Common myeloid progenitor, CD34-positive (primary cell): ENCODE results near the gene SFMBT1.

ENCODE experiments used
- CTCF ChIA-PET: fragments of 350-600 bp; sonication (Branson Sonifier 250); formaldehyde crosslinking; loops from one replicate; lab custom pipeline; 2021; ENCODE audit warnings: antibody characterized with exemption; lab: Charles Lee
- POLR2A ChIA-PET: fragments of 350-600 bp; sonication (Branson Sonifier 250); formaldehyde crosslinking; loops from one replicate; lab custom pipeline; 2021; ENCODE audit warnings: antibody characterized with exemption; lab: Charles Lee
- DNase-seq, 3 donors: peaks; one replicate each; pipeline versions ENCODE4 v3.0.0 to v3.0.0-alpha.2; 2013
- H3K27ac ChIP-seq, 2 experiments: 1 replicate in 1 of 2; 2 replicates in 1 of 2; pipeline ENCODE4 v1.7.0; 2013; ENCODE audit warnings: inconsistent platforms in 2 of 2, low read length in 2 of 2, mild to moderate bottlenecking in 2 of 2, low read depth in 1 of 2, moderate library complexity in 1 of 2; ENCODE audit not compliant: severe bottlenecking in 2 of 2, insufficient read depth in 1 of 2, poor library complexity in 1 of 2
- H3K27me3 ChIP-seq, 5 experiments: replicated peaks in 2 of 5; 1 replicate in 3 of 5; 2 replicates in 2 of 5; pipeline versions ENCODE4 v1.6.1 to v1.7.0; 2013; ENCODE audit warnings: low read length in 4 of 5, mild to moderate bottlenecking in 2 of 5, moderate library complexity in 2 of 5, inconsistent platforms in 1 of 5; ENCODE audit not compliant: insufficient read depth in 5 of 5, control insufficient read depth in 4 of 5
- H3K36me3 ChIP-seq, 4 experiments: 1 replicate in 2 of 4; 2 replicates in 2 of 4; pipeline versions ENCODE4 v1.6.1 to v1.7.0; 2013; ENCODE audit warnings: low read length in 3 of 4, control low read depth in 1 of 4, mild to moderate bottlenecking in 1 of 4; ENCODE audit not compliant: control insufficient read depth in 4 of 4, insufficient read depth in 4 of 4
- H3K4me1 ChIP-seq, 4 experiments: 1 replicate in 3 of 4; 2 replicates in 1 of 4; pipeline versions ENCODE4 v1.6.1 to v1.7.1; 2013; ENCODE audit warnings: low read length in 3 of 4, mild to moderate bottlenecking in 3 of 4, control low read depth in 1 of 4, inconsistent platforms in 1 of 4, moderate library complexity in 1 of 4; ENCODE audit not compliant: control insufficient read depth in 4 of 4, insufficient read depth in 4 of 4; ENCODE audit errors: control extremely low read depth in 1 of 4
- H3K4me3 ChIP-seq, 7 experiments: 1 replicate in 4 of 7; 2 replicates in 3 of 7; pipeline versions ENCODE4 v1.5.1 to v1.7.0; 2013; ENCODE audit warnings: mild to moderate bottlenecking in 7 of 7, low read length in 6 of 7, moderate library complexity in 6 of 7, inconsistent platforms in 2 of 7, low read depth in 2 of 7, control low read depth in 1 of 7; ENCODE audit not compliant: insufficient read depth in 4 of 7, control insufficient read depth in 1 of 7; ENCODE audit errors: extremely low read depth in 1 of 7
- H3K9me3 ChIP-seq, 5 experiments: 1 replicate in 4 of 5; 2 replicates in 1 of 5; pipeline versions ENCODE4 v1.6.1 to v1.7.1; 2013; ENCODE audit warnings: low read length in 4 of 5, mild to moderate bottlenecking in 2 of 5, inconsistent platforms in 1 of 5, low read depth in 1 of 5, moderate library complexity in 1 of 5; ENCODE audit not compliant: control insufficient read depth in 4 of 5, insufficient read depth in 2 of 5; ENCODE audit errors: control extremely low read depth in 1 of 5
- WGBS: methylation state at CpG from one replicate; pipeline ENCODE4 v1.1.5; 2013; ENCODE audit not compliant: insufficient coverage; 5-methylcytosine and 5-hydroxymethylcytosine counted together

SFMBT1 gene

GRCh38 chr3:52959773-52960172, 86.1 kb downstream of the SFMBT1 start:
- Histone ChIP-seq H3K27ac (no peak overlapping the region), H3K4me3 (no peak overlapping the region), H3K9me3 (no peaks in the 10 kb centered on the region), H3K27me3 (no peaks in the 10 kb centered on the region), H3K36me3 (no peaks in the 10 kb centered on the region), H3K4me1 (no peaks in the 10 kb centered on the region)
- no peak for DNase-seq
- ChIA-PET POLR2A (no interaction called here), CTCF (no interaction called here)
- WGBS: no CpG with 5 or more reads among the region's 2 CpGs

- no peak overlapping the region for H3K4me3 ChIP-seq
- CTCF ChIA-PET: interaction anchor here (1.7 kb wide), 1 partner anchor 89 kb away, joined by 7 read pairs; no protein-coding TSS in a partner anchor
- no peak for DNase-seq
- no peak overlapping the region for H3K27ac ChIP-seq
- POLR2A ChIA-PET: no interaction called here
- no peaks in the 10 kb centered on the region for H3K36me3 ChIP-seq
- H3K27me3 ChIP-seq: peaks cover 0 to 6% (median 0%) of the 10 kb centered on the region in 5 experiments
- no peaks in the 10 kb centered on the region for H3K4me1 ChIP-seq
- no peaks in the 10 kb centered on the region for H3K9me3 ChIP-seq
Observed at GRCh38 chr3:52939600-52939999, 106.3 kb downstream of the SFMBT1 start.

DNA sequence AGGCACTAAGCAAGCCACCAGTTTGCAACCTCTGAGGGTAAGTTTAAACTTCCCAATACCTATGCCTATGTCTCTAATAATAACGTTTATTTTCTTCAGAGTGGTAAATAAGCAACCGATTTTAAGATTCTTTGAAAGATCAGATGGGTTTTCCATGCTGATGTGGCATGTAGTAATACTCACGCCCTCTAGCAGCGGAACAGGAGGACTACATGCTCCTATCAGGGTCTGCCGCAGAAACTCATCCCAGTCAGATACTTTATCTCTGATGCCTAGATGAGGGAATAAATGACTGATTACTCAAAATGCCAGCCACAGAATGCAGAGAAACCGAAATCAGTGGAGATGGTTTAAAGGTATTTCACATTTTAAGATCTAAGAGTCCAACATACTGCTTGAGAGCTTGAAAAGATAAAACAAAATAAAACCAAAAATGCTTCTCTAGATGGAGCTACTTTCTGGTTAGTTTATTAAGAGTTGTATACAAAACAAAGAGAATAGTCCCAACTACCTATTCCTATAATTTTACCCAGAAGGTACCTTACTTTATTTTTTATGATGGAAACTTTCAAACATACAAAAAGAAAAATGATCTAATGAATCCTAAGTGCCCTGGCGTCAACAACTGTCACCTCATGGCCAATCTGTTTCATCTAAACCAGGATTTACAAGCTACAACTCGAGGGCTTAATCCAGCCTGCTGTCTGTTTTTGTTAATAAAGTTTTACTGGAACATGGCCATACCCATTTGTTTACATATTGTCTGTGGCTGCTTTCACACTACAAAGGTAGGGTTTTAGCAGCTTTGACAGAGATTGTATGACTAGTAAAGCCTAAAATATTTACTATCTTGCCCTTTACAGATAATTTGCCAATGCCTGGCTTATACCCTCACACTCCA, 111.0 kb downstream of the SFMBT1 start:
- H3K27ac ChIP-seq: no peak overlapping the region
- H3K4me3 ChIP-seq: no peak overlapping the region
- DNase-seq: peak; percentile 58 to 70 (median 68)
- H3K36me3 ChIP-seq: no peaks in the 10 kb centered on the region
- no peaks in the 10 kb centered on the region for H3K4me1 ChIP-seq
- ChIA-PET POLR2A (no interaction called here), CTCF (interaction anchor here (0.6 to 4.2 kb wide), 13 partner anchors 9 to 193 kb away, joined by 3 to 22 read pairs (median 3); no protein-coding TSS in a partner anchor)
- 20% methylated on average over 5 of the region's 8 CpGs for WGBS
- H3K9me3 ChIP-seq: no peaks in the 10 kb centered on the region
- peaks cover 0 to 6% (median 0%) of the 10 kb centered on the region in 5 experiments for H3K27me3 ChIP-seq

- POLR2A ChIA-PET: no interaction called here
- H3K4me1 ChIP-seq: no peaks in the 10 kb centered on the region
- CTCF ChIA-PET: interaction anchor here (0.9 to 1.6 kb wide), 7 partner anchors 10 to 98 kb away, joined by 3 to 7 read pairs (median 4); no protein-coding TSS in a partner anchor
- 100% methylated on average over 2 of the region's 2 CpGs for WGBS
- H3K4me3 ChIP-seq: no peak overlapping the region
- no peaks in the 10 kb centered on the region for H3K9me3 ChIP-seq
- peak in 1 of 3 donors; percentile 31 for DNase-seq
- peaks cover 0 to 2% (median 0%) of the 10 kb centered on the region in 4 experiments for H3K36me3 ChIP-seq
- H3K27me3 ChIP-seq: peaks cover 0 to 6% (median 0%) of the 10 kb centered on the region in 5 experiments
- no peak overlapping the region for H3K27ac ChIP-seq
Observed at GRCh38 chr3:52931889-52932288, 114.0 kb downstream of the SFMBT1 start.

GRCh38 chr3:52931328-52931727, 114.5 kb downstream of the SFMBT1 start:
- DNase-seq: no peak
- WGBS: 97% methylated on average over 4 of the region's 6 CpGs
- ChIA-PET POLR2A (no interaction called here), CTCF (interaction anchor here (1.0 to 1.6 kb wide), 7 partner anchors 9 to 98 kb away, joined by 3 to 7 read pairs (median 4); no protein-coding TSS in a partner anchor)
- peaks cover 0 to 6% (median 0%) of the 10 kb centered on the region in 5 experiments for H3K27me3 ChIP-seq
- H3K9me3 ChIP-seq: no peaks in the 10 kb centered on the region
- H3K36me3 ChIP-seq: peaks cover 0 to 2% (median 0%) of the 10 kb centered on the region in 4 experiments
- no peak overlapping the region for H3K27ac ChIP-seq
- no peak overlapping the region for H3K4me3 ChIP-seq
- H3K4me1 ChIP-seq: no peaks in the 10 kb centered on the region

DNA sequence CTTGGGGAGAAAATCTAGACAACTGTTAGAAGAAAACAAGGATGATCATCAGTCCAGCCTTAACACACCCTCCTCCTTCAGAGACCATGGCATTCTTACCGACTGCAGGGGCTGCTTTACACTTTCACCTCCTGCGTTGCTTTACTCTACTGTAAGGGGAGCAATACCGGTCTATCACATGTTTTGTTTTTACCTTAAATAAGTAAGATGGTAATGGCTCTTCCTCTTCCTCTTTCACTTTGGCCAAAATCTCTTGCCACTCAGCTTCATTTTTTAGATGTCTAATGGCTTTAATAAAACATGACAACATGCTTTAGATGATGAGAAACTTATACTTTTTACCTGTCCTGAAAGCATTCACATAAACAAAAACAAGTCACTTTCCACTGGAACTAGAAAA, 115.1 kb downstream of the SFMBT1 start:
- POLR2A ChIA-PET: no interaction called here
- Histone ChIP-seq H3K27me3 (peaks cover 0 to 6% (median 0%) of the 10 kb centered on the region in 5 experiments), H3K4me3 (no peak overlapping the region), H3K36me3 (peaks cover 0 to 2% (median 0%) of the 10 kb centered on the region in 4 experiments), H3K4me1 (peaks cover 0 to 3% (median 0%) of the 10 kb centered on the region in 4 experiments), H3K9me3 (no peaks in the 10 kb centered on the region), H3K27ac (no peak overlapping the region)
- DNase-seq: no peak
- CTCF ChIA-PET: interaction anchor here (1.0 to 1.6 kb wide), 4 partner anchors 11 to 77 kb away, joined by 3 to 4 read pairs (median 3); no protein-coding TSS in a partner anchor
- no CpG with 5 or more reads among the region's 3 CpGs for WGBS

- ChIA-PET CTCF (interaction anchor here (0.9 to 1.9 kb wide), 9 partner anchors 8 to 208 kb away, joined by 3 to 7 read pairs (median 4); no protein-coding TSS in a partner anchor), POLR2A (no interaction called here)
- Histone ChIP-seq H3K4me1 (peaks cover 0 to 8% (median 0%) of the 10 kb centered on the region in 4 experiments), H3K9me3 (no peaks in the 10 kb centered on the region), H3K4me3 (no peak overlapping the region), H3K27me3 (no peaks in the 10 kb centered on the region), H3K27ac (no peak overlapping the region), H3K36me3 (peaks cover 0 to 2% (median 0%) of the 10 kb centered on the region in 4 experiments)
- 100% methylated on average over 1 of the region's 2 CpGs for WGBS
- DNase-seq: no peak
Observed at GRCh38 chr3:52926554-52926953, 119.3 kb downstream of the SFMBT1 start.
